ENCODE data around the gene ANKRD53. TPM values are rescaled to one million over a fixed set of nuclear protein-coding genes. Genes with fewer than 3 reads are reported as not detected.

Gene ANKRD53
- total RNA-seq, 2 donors from 2014 or later = 0.36 to 0.74 TPM

DNA sequence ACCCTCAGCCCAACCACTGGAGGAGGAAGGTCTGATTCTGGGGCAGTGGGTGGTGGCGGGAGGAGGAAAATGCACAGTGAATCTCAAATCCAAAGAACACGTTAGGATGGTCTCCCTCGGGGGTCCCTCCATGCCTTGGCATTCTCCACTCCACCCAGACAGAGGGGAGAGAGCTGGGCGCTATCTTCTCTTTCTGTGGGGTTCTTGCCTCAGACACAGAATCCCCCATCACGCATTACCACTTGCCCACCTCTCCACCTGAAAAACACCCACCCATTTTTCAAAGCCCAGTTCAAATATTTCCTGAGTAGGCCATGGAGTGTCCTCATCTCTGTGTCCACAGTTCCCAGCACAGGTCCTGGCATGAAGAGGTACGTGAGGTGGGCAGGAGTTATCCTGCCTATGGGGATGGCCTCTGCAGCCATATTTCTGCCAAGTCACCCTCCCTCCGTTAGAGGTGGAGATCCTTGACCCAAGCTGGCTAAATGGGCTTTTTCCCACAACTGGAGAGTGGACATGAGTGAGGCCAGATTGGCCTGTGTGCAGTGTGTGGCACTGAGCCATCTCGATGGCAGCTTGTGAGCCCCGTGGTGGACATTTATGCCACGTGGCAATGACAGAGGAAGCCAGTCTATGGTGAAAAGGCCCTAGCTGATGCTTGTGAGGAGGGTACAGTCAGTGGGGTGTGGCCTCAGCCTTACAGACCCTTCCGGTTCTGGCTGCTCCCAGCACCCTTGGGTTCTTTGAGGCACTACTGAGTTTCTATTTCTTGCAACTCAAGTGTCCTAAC is 25.7 kb downstream of the ANKRD53 start:
- Histone ChIP-seq H3K27ac (no peak overlapping the region), H3K27me3 (replicated peaks; ENCODE audit: insufficient read depth) (no peaks in the 10 kb centered on the region), H3K4me1 (replicated peaks) (no peaks in the 10 kb centered on the region), H3K4me3 (no peak overlapping the region), H3K36me3 (no peaks in the 10 kb centered on the region), H3K9me3 (no peaks in the 10 kb centered on the region)
- DNase-seq (ENCODE audit: low spot score) = no peak
- 83% methylated on average over 11 of the region's 11 CpGs for WGBS
- TF ChIP-seq POLR2A (IDR thresholded peaks at IDR 0.05) = no peak
- TF ChIP-seq, protein P1, sequence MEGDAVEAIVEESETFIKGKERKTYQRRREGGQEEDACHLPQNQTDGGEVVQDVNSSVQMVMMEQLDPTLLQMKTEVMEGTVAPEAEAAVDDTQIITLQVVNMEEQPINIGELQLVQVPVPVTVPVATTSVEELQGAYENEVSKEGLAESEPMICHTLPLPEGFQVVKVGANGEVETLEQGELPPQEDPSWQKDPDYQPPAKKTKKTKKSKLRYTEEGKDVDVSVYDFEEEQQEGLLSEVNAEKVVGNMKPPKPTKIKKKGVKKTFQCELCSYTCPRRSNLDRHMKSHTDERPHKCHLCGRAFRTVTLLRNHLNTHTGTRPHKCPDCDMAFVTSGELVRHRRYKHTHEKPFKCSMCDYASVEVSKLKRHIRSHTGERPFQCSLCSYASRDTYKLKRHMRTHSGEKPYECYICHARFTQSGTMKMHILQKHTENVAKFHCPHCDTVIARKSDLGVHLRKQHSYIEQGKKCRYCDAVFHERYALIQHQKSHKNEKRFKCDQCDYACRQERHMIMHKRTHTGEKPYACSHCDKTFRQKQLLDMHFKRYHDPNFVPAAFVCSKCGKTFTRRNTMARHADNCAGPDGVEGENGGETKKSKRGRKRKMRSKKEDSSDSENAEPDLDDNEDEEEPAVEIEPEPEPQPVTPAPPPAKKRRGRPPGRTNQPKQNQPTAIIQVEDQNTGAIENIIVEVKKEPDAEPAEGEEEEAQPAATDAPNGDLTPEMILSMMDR (IDR thresholded peaks at IDR 0.05) = no peak
- no peak for TF ChIP-seq POLR2AphosphoS5 (IDR thresholded peaks at IDR 0.05)
- intact Hi-C loops (cut with DNase I) = no loop called here

DNA sequence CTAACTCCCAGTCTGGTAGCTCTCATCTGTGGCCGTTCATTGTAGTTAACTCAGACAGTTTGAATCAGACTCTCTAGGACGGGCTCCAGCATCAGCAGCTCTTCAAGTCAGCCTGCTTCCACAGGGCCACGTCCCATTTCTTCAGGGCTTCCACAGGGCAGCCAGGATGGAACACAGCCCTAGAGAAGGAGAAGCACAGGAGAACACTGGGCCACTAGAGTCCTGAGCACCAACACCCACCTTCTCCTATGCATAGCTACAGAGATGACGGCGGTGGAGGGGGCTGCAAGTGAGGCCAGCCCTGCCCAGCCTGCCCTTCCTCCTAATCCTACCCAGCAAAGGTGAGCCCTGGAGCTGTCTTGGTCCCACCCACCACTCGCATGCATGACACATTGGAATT is 26.4 kb downstream of the ANKRD53 start:
- DNase-seq (ENCODE audit: low spot score) = no peak
- no peak overlapping the region for H3K4me3 ChIP-seq
- WGBS = 84% methylated on average over 6 of the region's 6 CpGs
- TF ChIP-seq, protein P1 (IDR thresholded peaks at IDR 0.05) = no peak
- TF ChIP-seq POLR2AphosphoS5 (IDR thresholded peaks at IDR 0.05) (no peak), POLR2A (IDR thresholded peaks at IDR 0.05) (no peak)
- H3K27ac ChIP-seq = no peak overlapping the region
- intact Hi-C loops (cut with DNase I) = no loop called here
- H3K27me3 ChIP-seq (replicated peaks; ENCODE audit: insufficient read depth) = no peaks in the 10 kb centered on the region
- H3K4me1 ChIP-seq (replicated peaks) = no peaks in the 10 kb centered on the region
- H3K36me3 ChIP-seq = no peaks in the 10 kb centered on the region
- H3K9me3 ChIP-seq = no peaks in the 10 kb centered on the region

DNA sequence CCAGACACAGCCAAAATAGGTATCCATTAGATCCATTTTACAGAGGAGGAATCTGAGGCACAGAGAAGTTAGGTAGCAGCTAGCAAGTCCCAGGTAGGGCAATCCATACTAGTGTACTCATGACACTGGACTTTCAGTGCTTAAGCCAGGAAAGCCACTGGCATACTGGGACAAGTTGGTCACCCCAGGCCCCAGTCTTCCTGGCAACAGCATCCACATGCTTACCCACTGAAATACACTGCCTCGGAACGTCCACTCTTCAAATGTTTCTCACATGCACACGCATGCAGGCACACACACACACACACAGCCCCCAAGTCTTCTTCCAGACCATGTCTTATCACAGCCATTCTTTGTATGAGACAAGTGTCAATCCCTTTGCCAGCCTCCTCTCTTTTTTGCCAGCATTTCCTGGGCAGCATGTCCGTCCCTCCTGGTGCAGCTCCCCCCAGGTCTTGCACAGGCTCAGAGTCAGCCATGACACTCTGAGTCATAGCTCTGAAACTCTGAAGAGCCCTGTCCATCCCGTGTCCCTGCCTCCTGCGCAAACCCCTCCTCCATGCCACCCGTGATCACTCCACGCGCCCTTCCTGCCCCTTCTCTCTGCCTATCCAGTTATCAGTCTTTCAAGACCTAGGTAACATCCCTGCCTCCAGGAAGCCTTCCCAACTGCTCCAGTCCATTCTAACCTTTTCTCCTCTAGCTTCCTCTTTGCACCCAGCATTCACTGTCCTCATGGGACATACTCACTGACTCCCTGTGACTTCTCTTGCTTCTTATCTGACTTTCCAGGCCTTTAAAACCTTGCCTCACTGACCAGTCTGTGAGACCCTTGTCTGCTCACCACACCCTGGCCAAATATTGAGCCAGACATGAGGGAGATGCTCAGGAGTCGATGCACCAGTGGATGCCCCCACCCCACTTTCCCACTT is 27.1 kb downstream of the ANKRD53 start:
- no peaks in the 10 kb centered on the region for H3K9me3 ChIP-seq
- H3K27ac ChIP-seq = no peak overlapping the region
- intact Hi-C loops (cut with DNase I) = no loop called here
- TF ChIP-seq, protein P1 (IDR thresholded peaks at IDR 0.05) = no peak
- TF ChIP-seq POLR2A (IDR thresholded peaks at IDR 0.05) = no peak
- TF ChIP-seq POLR2AphosphoS5 (IDR thresholded peaks at IDR 0.05) = no peak
- no peak for DNase-seq (ENCODE audit: low spot score)
- WGBS = 76% methylated on average over 10 of the region's 10 CpGs
- H3K4me3 ChIP-seq = no peak overlapping the region
- H3K27me3 ChIP-seq (replicated peaks; ENCODE audit: insufficient read depth) = no peaks in the 10 kb centered on the region
- no peaks in the 10 kb centered on the region for H3K36me3 ChIP-seq
- H3K4me1 ChIP-seq (replicated peaks) = no peaks in the 10 kb centered on the region

DNA sequence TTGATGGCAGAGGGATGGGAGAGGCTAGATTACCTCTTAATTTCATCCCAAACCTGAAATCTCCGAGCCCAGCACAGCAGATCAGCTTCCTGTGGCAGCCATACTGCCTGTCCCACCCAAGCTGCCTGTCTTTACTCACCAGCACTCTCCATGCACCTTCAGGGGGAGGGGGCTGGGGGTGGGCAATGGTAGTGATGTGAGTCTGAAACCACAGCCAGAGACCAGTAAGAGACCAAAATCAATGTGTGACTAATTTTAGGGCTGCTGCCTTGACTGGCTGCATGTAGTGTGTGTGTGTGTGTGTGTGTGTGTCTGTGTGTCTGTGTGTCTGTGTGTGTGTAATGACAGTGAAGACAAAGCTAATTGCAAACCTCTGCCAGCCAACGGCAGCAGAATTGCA is 27.9 kb downstream of the ANKRD53 start:
- TF ChIP-seq POLR2A (IDR thresholded peaks at IDR 0.05) = no peak
- TF ChIP-seq POLR2AphosphoS5 (IDR thresholded peaks at IDR 0.05) = no peak
- TF ChIP-seq, protein P1 (IDR thresholded peaks at IDR 0.05) = no peak
- no peaks in the 10 kb centered on the region for H3K27me3 ChIP-seq (replicated peaks; ENCODE audit: insufficient read depth)
- no peak for DNase-seq (ENCODE audit: low spot score)
- no peaks in the 10 kb centered on the region for H3K36me3 ChIP-seq
- 59% methylated on average over 2 of the region's 2 CpGs for WGBS
- no peaks in the 10 kb centered on the region for H3K9me3 ChIP-seq
- no peak overlapping the region for H3K4me3 ChIP-seq
- H3K4me1 ChIP-seq (replicated peaks) = no peaks in the 10 kb centered on the region
- no peak overlapping the region for H3K27ac ChIP-seq
- intact Hi-C loops (cut with DNase I) = no loop called here
